GM12878 (cell line): Measurements from ENCODE around the gene PSMG3. TPM values are rescaled to one million over a fixed set of nuclear protein-coding genes. Genes with fewer than 3 reads are reported as not detected.

Experiments
- ATAC-seq: fragments of 200-7000 bp; cut with Tn5 transposase; 3 replicates; pipeline ENCODE4 v1.9.1; 2020; ENCODE audit warnings: mild to moderate bottlenecking, moderate library complexity
- BruUV-seq: library from RNA; stranded (reverse); fragments of 400-500 nt; replicated peaks from 2 replicates; lab custom pipeline; 2021; lab: Mats Ljungman, UMichigan
- CTCF ChIA-PET: fragments of 300-600 bp; sonication (Branson Sonifier 250); formaldehyde crosslinking; extraction: SDS; loops from one replicate; lab custom pipeline; 2021; ENCODE audit warnings: inconsistent platforms; lab: Yijun Ruan, JAX
- POLR2A ChIA-PET: fragments of 350-600 bp; formaldehyde crosslinking; extraction: SDS; loops from one replicate; lab custom pipeline; 2021; ENCODE audit warnings: inconsistent platforms; lab: Charles Lee
- RAD21 ChIA-PET: fragments of 300-600 bp; sonication (Branson Sonifier 250); formaldehyde crosslinking; loops from one replicate; lab custom pipeline; 2023; ENCODE audit warnings: antibody characterized with exemption; ENCODE audit not compliant: unreplicated experiment; lab: Charles Lee
- SMC1A ChIA-PET: fragments of 300-600 bp; sonication (Branson Sonifier 250); formaldehyde crosslinking; loops from one replicate; lab custom pipeline; 2023; ENCODE audit not compliant: unreplicated experiment, uncharacterized antibody; lab: Charles Lee
- DNase-seq: peaks from one replicate; pipeline ENCODE4 v3.0.0-alpha.2; 2011; ENCODE audit warnings: low read depth, low spot score
- FAIRE-seq: peaks from 3 replicates; lab custom pipeline; 2011; peaks lifted over from hg19 to GRCh38; lab: Jason Lieb, UNC
- H2AFZ ChIP-seq: 2 replicates; pipeline ENCODE4 v1.6.0; 2011; ENCODE audit warnings: low read depth, low read length, control low read depth; ENCODE audit not compliant: control insufficient read depth
- H3K27ac ChIP-seq: 2 replicates; pipeline ENCODE4 v1.5.1; 2011; ENCODE audit warnings: control low read depth; ENCODE audit not compliant: control insufficient read depth, insufficient read depth
- H3K27me3 ChIP-seq, 2 experiments: replicated peaks in 1 of 2; 2 replicates each; pipeline versions ENCODE4 v1.6.0 to v1.6.1; 2011; ENCODE audit warnings: low read length in 1 of 2; ENCODE audit not compliant: control insufficient read depth in 2 of 2, insufficient read depth in 2 of 2
- H3K36me3 ChIP-seq, 2 experiments: 2 replicates each; pipeline ENCODE4 v1.5.1; 2011; ENCODE audit warnings: low read length in 1 of 2; ENCODE audit not compliant: control insufficient read depth in 2 of 2, insufficient read depth in 2 of 2
- H3K4me1 ChIP-seq: 2 replicates; pipeline ENCODE4 v1.6.1; 2011; ENCODE audit warnings: mild to moderate bottlenecking, low read length, moderate library complexity, mixed read lengths; ENCODE audit not compliant: control insufficient read depth, insufficient read depth
- H3K4me2 ChIP-seq: 2 replicates; pipeline ENCODE4 v1.6.0; 2011; ENCODE audit warnings: control low read depth; ENCODE audit not compliant: control insufficient read depth, insufficient read depth
- H3K4me3 ChIP-seq: fragments of 200-600 bp; sonication (generic); 2 replicates; pipeline ENCODE4 v1.5.1; 2016
- H3K79me2 ChIP-seq: 2 replicates; pipeline ENCODE4 v1.6.0; 2011; ENCODE audit warnings: low read length; ENCODE audit not compliant: control insufficient read depth, insufficient read depth
- H3K9ac ChIP-seq: 2 replicates; pipeline ENCODE4 v1.8.0; 2011; ENCODE audit warnings: low read length, control low read depth, mixed read lengths; ENCODE audit not compliant: control insufficient read depth, insufficient read depth
- H3K9me3 ChIP-seq: replicated peaks from 3 replicates; pipeline ENCODE4 v1.5.1; 2011; ENCODE audit warnings: mild to moderate bottlenecking, low read length; ENCODE audit not compliant: control insufficient read depth, insufficient read depth
- H4K20me1 ChIP-seq: 2 replicates; pipeline ENCODE4 v1.6.0; 2011; ENCODE audit not compliant: control insufficient read depth, insufficient read depth
- ATF3 ChIP-seq: IDR thresholded peaks from 2 replicates; pipeline ENCODE4 v1.6.1; 2011; ENCODE audit warnings: low read depth, mild to moderate bottlenecking, low read length, moderate library complexity, borderline replicate concordance; ENCODE audit errors: extremely low read depth
- BCL11A ChIP-seq: IDR thresholded peaks from 2 replicates; pipeline ENCODE4 v1.6.1; 2011; ENCODE audit warnings: low read depth, low read length
- BMI1 ChIP-seq: fragments of 450-650 bp; IDR thresholded peaks from 2 replicates; pipeline ENCODE4 v1.6.1; 2016; ENCODE audit warnings: mild to moderate bottlenecking, moderate library complexity, borderline replicate concordance
- BRCA1 ChIP-seq: IDR thresholded peaks from 2 replicates; pipeline ENCODE4 v1.6.1; 2011; ENCODE audit warnings: low read depth, low read length, improper control_type of control experiment
- EP300 ChIP-seq, 2 experiments: fragments of 150-350 bp in 1 of 2; IDR thresholded peaks; 2 replicates each; pipeline ENCODE4 v1.6.1; 2011 to 2012; ENCODE audit warnings: low read depth in 2 of 2, low read length in 2 of 2, borderline replicate concordance in 1 of 2, improper control_type of control experiment in 1 of 2, inconsistent platforms in 1 of 2; ENCODE audit not compliant: control insufficient read depth in 1 of 2
- ETV6 ChIP-seq, 2 experiments: fragments of 450-650 bp in 1 of 2; IDR thresholded peaks in 1 of 2; conservative IDR thresholded peaks in 1 of 2; 2 replicates each; pipeline ENCODE4 v1.6.1; 2014; ENCODE audit warnings: antibody characterized with exemption in 1 of 2, borderline replicate concordance in 1 of 2, low read depth in 1 of 2, mild to moderate bottlenecking in 1 of 2, moderate library complexity in 1 of 2
- HCFC1 ChIP-seq: fragments of 150-350 bp; IDR thresholded peaks from 2 replicates; pipeline ENCODE4 v1.6.1; 2014; ENCODE audit warnings: low read length
- IKZF2 ChIP-seq, 2 experiments: fragments of 450-650 bp; IDR thresholded peaks; 2 replicates each; pipeline ENCODE4 v1.6.1; 2017; ENCODE audit warnings: mild to moderate bottlenecking in 2 of 2, moderate library complexity in 2 of 2
- KLF5 ChIP-seq: fragments of 450-650 bp; IDR thresholded peaks from 2 replicates; pipeline ENCODE4 v1.6.1; 2014; ENCODE audit warnings: mild to moderate bottlenecking; ENCODE audit not compliant: partially characterized antibody
- MEF2A ChIP-seq: IDR thresholded peaks from 2 replicates; pipeline ENCODE4 v1.6.1; 2011; ENCODE audit warnings: low read depth, mild to moderate bottlenecking, low read length, moderate library complexity; ENCODE audit not compliant: insufficient read depth
- MTA3 ChIP-seq: IDR thresholded peaks from 2 replicates; pipeline ENCODE4 v1.6.1; 2012; ENCODE audit warnings: low read length, inconsistent platforms, borderline replicate concordance
- PAX5 ChIP-seq: IDR thresholded peaks from 2 replicates; pipeline ENCODE4 v1.6.1; 2011; ENCODE audit warnings: low read depth, low read length, borderline replicate concordance
- SMC3 ChIP-seq: IDR thresholded peaks from 2 replicates; pipeline ENCODE4 v1.6.1; 2011; ENCODE audit warnings: low read length, improper control_type of control experiment, borderline replicate concordance
- SUPT20H ChIP-seq: IDR thresholded peaks from 2 replicates; pipeline ENCODE4 v1.6.1; 2011; ENCODE audit warnings: low read depth, mild to moderate bottlenecking, low read length, moderate library complexity, borderline replicate concordance; ENCODE audit not compliant: control insufficient read depth
- YY1 ChIP-seq: IDR thresholded peaks from 2 replicates; pipeline ENCODE4 v1.6.1; 2011; ENCODE audit warnings: low read depth, mild to moderate bottlenecking, low read length
- ZBTB4 ChIP-seq: fragments of 450-650 bp; formaldehyde crosslinking; IDR thresholded peaks from 2 replicates; pipeline ENCODE4 v1.4.0; 2022; ENCODE audit warnings: mild to moderate bottlenecking, moderate library complexity
- WGBS: methylation state at CpG from one replicate; pipeline ENCODE4 v1.1.6; 2016; ENCODE audit warnings: low lambda C conversion rate; ENCODE audit not compliant: insufficient replicate concordance, insufficient coverage; ENCODE audit errors: missing lambda C conversion rate; 5-methylcytosine and 5-hydroxymethylcytosine counted together
- in situ Hi-C: fragments of 300-500 bp; cut with MboI; formaldehyde crosslinking; loops from 9 replicates; pipeline ENCODE4 v1.14.3; 2018; ENCODE audit warnings: mixed read lengths
- intact Hi-C: fragments of 100-400 bp; cut with micrococcal nuclease; formaldehyde crosslinking; loops from one replicate; pipeline ENCODE4 v1.14.2; 2022; ENCODE audit not compliant: unreplicated experiment
- polyA plus RNA-seq, 11 experiments: library from polyadenylated mRNA; depleted of rRNA in 4 of 11; unstranded in 6 of 11; stranded (reverse) in 5 of 11; fragments of >200 nt; fragmentation: Nextera tagmentation in 4 of 11; fragmentation: Illumina TruSeq in 1 of 11; extraction: Ambion mirVana in 4 of 11; extraction: Trizol in 1 of 11; gene quantifications; 1 replicate in 1 of 11; 2 replicates in 10 of 11; pipeline versions ENCODE4 v1.2.1 to v1.2.3, GENCODE V29; 2011 to 2016; ENCODE audit warnings: inconsistent platforms in 2 of 11, missing spikeins in 2 of 11, low read depth in 1 of 11
- total RNA-seq, 4 experiments: library from RNA; depleted of rRNA in 3 of 4; stranded (reverse); fragments of >200 nt in 3 of 4; fragmentation: Illumina TruSeq in 1 of 4; extraction: Trizol in 1 of 4; gene quantifications; 2 replicates each; pipeline versions ENCODE4 v1.2.1 to v1.2.3, GENCODE V29; 2013 to 2021

The PSMG3 gene
- total and polyA plus RNA-seq, 10 of the 15 experiments (the other 5 are each of a cell fraction or from before 2014, with no cell fraction given), result 23.9 to 115 (median 60.6) TPM

- TF ChIP-seq PAX5 (no peak), ZBTB4 (no peak), IKZF2 (IDR thresholded peaks at IDR 0.05) (no peak), MTA3 (no peak), BMI1 (no peak), KLF5 (no peak), MEF2A (no peak)
- TF ChIP-seq, all 136 proteins: peak for 0
These were observed 2.6 kb downstream of the PSMG3 start (continued) for GRCh38 chr7:1567049-1567771.

- no peaks in the 10 kb centered on the region for H3K27me3 ChIP-seq
- ATAC-seq, result no peak
- RAD21 ChIA-PET, result no interaction called here
- H3K4me1 ChIP-seq, result no peaks in the 10 kb centered on the region; the same call in 1 of the 2 replicates
- H3K9me3 ChIP-seq, result no peaks in the 10 kb centered on the region
- TF ChIP-seq SUPT20H (no peak), BCL11A (no peak), HCFC1 (no peak), BRCA1 (no peak), EP300 (IDR thresholded peaks at IDR 0.05; ENCODE audit: borderline replicate concordance in 1 of 2, control insufficient read depth in 1 of 2, low read depth in 2 of 2, low read length in 2 of 2) (no peak), MEF2A (no peak), ATF3 (no peak), SMC3 (no peak), ETV6 (conservative IDR thresholded peaks at IDR 0.05 in 1 of 2, IDR thresholded peaks at IDR 0.05 in 1 of 2; ENCODE audit: borderline replicate concordance in 1 of 2, low read depth in 1 of 2) (no peak), YY1 (no peak)
- TF ChIP-seq, all 136 proteins: peak for 0
- Histone ChIP-seq H3K27ac (no peak overlapping the region), H3K36me3 (peaks cover 4 to 8% of the 10 kb centered on the region in 2 experiments; a peak in 3 of 4 replicates), H3K9ac (no peak overlapping the region), H3K4me3 (no peak overlapping the region), H3K79me2 (peaks cover 15% of the 10 kb centered on the region), H2AFZ (no peak overlapping the region), H3K4me2 (no peak overlapping the region), H4K20me1 (no peaks in the 10 kb centered on the region)
- POLR2A ChIA-PET, result no interaction called here
- DNase-seq (no peak), FAIRE-seq (no peak)
- CTCF ChIA-PET, result interaction anchor here (0.5 kb wide), 1 partner anchor 12 kb away, joined by 3 read pairs; no protein-coding TSS in a partner anchor
- intact Hi-C loops (loop anchor here (5.0 kb wide), 1 partner anchor 64 kb away; the partner anchor contains the start of gene INTS1), in situ Hi-C loops (no loop called here)
- no TSS peak for BruUV-seq
- SMC1A ChIA-PET, result no interaction called here
- WGBS, result 93% methylated on average over 11 of the region's 13 CpGs
These were observed 3.2 kb downstream of the PSMG3 start for GRCh38 chr7:1566687-1567048.
